ENCODE measurements around the gene RRP15. TPM values are rescaled to one million over a fixed set of nuclear protein-coding genes. Genes with fewer than 3 reads are reported as not detected.

Gene RRP15, protein sequence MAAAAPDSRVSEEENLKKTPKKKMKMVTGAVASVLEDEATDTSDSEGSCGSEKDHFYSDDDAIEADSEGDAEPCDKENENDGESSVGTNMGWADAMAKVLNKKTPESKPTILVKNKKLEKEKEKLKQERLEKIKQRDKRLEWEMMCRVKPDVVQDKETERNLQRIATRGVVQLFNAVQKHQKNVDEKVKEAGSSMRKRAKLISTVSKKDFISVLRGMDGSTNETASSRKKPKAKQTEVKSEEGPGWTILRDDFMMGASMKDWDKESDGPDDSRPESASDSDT
- total RNA-seq (10 to 100 TPM; 20.4 to 20.8 TPM), polyA plus RNA-seq (10 to 100 TPM; 16.0 to 19.2 (median 17.6) TPM), total RNA-seq (30.0 to 129 (median 41.0) reads per million in 6 experiments)

DNA sequence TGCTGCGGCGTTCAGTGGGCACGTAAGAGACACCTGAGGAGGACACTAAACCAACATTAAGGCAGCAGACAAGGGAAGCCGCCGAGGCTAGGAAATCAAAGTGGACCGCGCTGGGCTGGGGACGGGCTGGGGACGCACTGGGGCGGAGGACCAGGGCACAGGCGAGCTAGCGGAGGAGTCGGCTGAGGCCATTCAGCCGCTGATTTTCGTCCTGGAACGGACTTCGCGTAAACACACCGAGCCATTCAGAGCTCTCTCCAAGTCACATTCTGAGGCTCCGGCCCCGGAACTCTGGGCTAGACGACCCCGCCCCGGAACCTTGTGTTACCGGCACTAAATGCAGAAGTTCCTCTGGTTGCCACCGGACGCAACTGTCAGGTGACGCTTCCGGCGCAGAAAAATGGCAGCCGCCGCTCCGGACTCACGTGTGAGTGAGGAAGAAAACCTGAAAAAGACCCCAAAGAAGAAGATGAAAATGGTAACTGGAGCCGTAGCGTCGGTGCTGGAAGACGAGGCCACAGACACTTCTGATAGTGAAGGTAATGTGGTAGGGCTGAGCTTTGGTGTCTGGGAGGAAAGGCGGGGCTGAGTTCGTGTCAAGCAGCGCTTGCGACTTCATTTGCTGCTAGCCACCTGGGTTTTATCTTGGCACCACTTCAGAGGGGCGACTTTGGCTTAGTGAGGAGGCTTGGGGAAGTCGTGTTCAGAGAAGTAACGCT is at the start of gene RRP15:
RRP15 (plus strand) TSS at position 377 of the 719 bp plus-strand sequence; CDS start at position 401, 24 bp downstream.
- H3K4me1 Mint-ChIP-seq: peaks cover 14 to 51% (median 43%) of the 10 kb centered on the region in 4 donors
- H3K9me3 Mint-ChIP-seq: peaks cover 0 to 11% (median 2%) of the 10 kb centered on the region in 9 donors
- H3K27ac Mint-ChIP-seq: peak within 1 kb of the TSS; percentile 93 to 99 (median 98)
- ATAC-seq: peak; percentile 86 to 95
- peaks cover 5 to 17% (median 9%) of the 10 kb centered on the region in 5 donors for H3K27me3 Mint-ChIP-seq
- peak; percentile 69 to 91 (median 82) for DNase-seq
- H3K4me3 Mint-ChIP-seq: peak within 1 kb of the TSS; percentile 93 to 100 (median 99)
- POLR2A ChIA-PET: interaction anchor here (0.6 to 1.5 kb wide), 7 partner anchors 9 to 888 kb away, joined by 3 to 4 read pairs (median 3); partner anchors contain the start of genes GPATCH2 and LYPLAL1
- peaks cover 3 to 14% (median 13%) of the 10 kb centered on the region in 3 donors for H3K36me3 Mint-ChIP-seq

DNA sequence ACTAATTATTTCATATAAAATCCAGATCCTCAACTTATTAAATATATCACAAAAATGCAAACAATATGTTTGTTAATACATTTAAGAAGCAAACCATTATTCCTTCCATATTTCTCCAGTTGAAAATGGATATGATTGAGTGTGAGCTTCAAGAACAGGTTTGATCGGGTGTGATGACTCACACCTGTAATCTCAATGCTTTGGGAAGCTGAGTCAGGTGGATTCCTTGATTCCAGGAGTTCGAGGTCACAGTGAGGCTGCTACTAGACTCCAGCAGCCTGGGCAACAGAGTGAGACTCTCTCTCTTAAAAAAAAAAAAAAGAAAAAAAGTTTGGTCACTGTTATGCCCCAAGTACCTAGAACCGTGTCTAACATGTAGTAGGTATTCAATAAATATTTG is 42.9 kb upstream of the RRP15 start:
- DNase-seq (no peak), ATAC-seq (no peak)
- Mint-ChIP-seq H3K4me1 (no peaks in the 10 kb centered on the region), H3K27me3 (peaks cover 0 to 18% (median 10%) of the 10 kb centered on the region in 5 donors), H3K4me3 (no peak overlapping the region), H3K9me3 (peaks cover 0 to 5% (median 0%) of the 10 kb centered on the region in 9 donors), H3K27ac (no peak overlapping the region), H3K36me3 (no peaks in the 10 kb centered on the region)
- POLR2A ChIA-PET: no interaction called here

DNA sequence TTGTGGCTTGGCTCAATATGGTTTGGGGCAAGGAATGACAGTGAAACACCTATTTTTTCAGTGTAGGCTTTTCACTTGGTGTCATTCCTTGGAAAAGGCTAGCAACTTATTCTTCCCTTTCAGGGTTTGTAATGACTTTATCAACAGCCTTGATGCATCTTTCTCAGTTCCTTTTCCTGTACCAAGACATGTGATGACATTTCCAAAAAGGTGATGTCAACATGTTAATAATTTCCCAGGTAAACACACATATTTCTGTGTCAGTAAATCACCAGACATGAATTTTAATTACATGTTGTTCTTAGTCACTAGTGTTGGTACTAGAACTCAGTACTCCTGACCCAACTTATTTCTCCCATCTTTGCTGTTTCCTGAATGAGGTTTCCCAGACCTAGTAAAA is 37.8 kb upstream of the RRP15 start:
- H3K4me1 Mint-ChIP-seq: no peaks in the 10 kb centered on the region
- peaks cover 12 to 43% (median 20%) of the 10 kb centered on the region in 5 donors for H3K27me3 Mint-ChIP-seq
- DNase-seq (no peak), ATAC-seq (no peak)
- no peaks in the 10 kb centered on the region for H3K36me3 Mint-ChIP-seq
- no peaks in the 10 kb centered on the region for H3K9me3 Mint-ChIP-seq
- POLR2A ChIA-PET: no interaction called here
- no peak overlapping the region for H3K27ac Mint-ChIP-seq
- H3K4me3 Mint-ChIP-seq: no peak overlapping the region

DNA sequence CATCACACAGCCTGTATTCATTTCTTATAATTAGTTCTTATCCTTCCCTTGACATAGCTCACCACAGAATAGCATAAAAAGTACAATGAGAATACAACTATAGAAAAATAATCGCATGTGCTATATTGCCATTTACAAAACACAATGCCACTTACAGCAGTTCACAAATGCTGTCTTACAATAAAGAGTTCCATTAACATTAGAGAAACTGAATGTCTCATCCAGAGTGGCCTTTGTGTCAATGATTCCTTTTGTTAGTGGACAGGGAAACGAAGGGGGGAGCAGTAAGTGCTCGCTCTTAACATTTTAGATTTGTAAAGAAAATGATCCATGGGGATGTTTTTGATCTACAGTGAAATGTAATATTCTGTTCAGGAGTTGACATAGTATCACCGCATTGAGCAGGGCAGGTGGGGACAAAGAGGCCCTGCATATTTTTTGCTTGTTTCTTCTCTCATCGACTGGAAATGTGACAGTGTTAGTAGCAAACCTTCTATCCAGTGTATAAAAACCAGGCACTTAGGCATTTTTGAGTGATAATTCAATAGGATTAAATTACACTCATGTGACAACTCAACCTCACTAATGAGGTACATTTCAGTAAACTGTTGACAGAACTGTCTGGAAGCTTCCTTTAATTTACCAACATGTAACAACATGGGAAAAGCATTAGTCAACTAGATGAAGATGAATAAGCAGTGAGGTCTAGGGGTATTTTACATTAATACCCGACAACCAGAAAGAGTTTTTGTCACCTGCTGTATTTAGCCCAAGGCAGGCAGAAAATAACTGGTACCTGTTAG is 35.6 kb upstream of the RRP15 start:
- Mint-ChIP-seq H3K27me3 (peaks cover 15 to 53% (median 21%) of the 10 kb centered on the region in 5 donors), H3K9me3 (no peaks in the 10 kb centered on the region), H3K36me3 (no peaks in the 10 kb centered on the region), H3K27ac (no peak overlapping the region), H3K4me1 (no peaks in the 10 kb centered on the region), H3K4me3 (no peak overlapping the region)
- POLR2A ChIA-PET: no interaction called here
- DNase-seq (no peak), ATAC-seq (no peak)

DNA sequence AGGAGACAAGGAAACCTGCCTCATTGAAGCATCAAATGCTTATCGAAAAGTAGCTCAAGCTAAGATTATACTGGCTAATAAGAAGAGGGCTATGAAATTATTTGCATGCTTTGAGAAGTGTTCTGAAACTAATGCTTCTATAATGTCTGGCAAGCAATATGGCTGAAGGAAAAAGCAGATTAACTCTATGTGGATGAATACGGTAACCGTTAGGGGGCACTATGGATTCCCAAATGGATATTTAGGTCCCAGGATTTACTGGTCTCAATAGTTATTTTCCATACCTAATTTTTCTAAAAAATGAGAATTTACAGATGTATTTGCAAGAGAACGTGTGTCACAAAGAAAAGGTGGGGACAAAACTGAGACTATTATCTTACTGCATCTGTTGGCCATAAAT is 34.6 kb upstream of the RRP15 start:
- POLR2A ChIA-PET: no interaction called here
- ATAC-seq: no peak
- no peaks in the 10 kb centered on the region for H3K4me1 Mint-ChIP-seq
- no peak for DNase-seq
- H3K27me3 Mint-ChIP-seq: peaks cover 15 to 53% (median 19%) of the 10 kb centered on the region in 5 donors
- no peaks in the 10 kb centered on the region for H3K36me3 Mint-ChIP-seq
- no peaks in the 10 kb centered on the region for H3K9me3 Mint-ChIP-seq
- no peak overlapping the region for H3K4me3 Mint-ChIP-seq
- no peak overlapping the region for H3K27ac Mint-ChIP-seq

DNA sequence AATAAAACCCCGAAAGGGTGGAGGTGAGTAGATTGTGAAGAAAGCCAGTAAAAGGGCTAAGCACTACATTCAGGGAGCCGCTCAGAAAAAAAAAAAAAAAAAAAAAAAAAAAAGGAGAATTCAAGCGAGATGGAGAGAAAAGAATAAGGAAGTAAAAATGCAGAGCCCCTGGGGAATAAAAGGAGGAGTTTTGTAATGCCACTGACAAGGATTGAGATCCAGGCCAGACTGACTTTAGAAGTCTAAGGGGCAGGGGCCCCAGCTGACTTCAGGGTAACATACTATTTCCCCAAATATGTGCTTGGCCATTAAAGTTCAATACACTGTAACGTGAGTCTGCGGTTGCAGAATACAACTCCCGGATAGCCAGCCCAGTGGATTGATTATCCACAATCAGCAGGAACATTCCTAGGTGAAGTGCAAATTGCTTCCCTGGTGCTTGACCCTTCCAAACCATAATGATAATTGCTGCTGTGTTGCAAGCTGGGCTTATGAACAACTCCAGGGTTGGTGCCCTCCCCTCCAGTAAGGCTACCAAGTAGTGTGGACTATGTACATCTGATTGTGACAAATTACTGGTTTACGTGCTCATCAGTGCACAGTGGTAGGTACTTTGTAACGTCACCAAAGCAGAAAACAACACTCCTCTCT is 30.7 kb upstream of the RRP15 start:
- Mint-ChIP-seq H3K27me3 (peaks cover 7 to 43% (median 15%) of the 10 kb centered on the region in 5 donors), H3K27ac (no peak overlapping the region), H3K4me3 (no peak overlapping the region), H3K4me1 (no peaks in the 10 kb centered on the region), H3K9me3 (peaks cover 0 to 8% (median 4%) of the 10 kb centered on the region in 9 donors), H3K36me3 (peaks cover 0 to 2% (median 0%) of the 10 kb centered on the region in 3 donors)
- DNase-seq (no peak), ATAC-seq (no peak)
- POLR2A ChIA-PET: no interaction called here

DNA sequence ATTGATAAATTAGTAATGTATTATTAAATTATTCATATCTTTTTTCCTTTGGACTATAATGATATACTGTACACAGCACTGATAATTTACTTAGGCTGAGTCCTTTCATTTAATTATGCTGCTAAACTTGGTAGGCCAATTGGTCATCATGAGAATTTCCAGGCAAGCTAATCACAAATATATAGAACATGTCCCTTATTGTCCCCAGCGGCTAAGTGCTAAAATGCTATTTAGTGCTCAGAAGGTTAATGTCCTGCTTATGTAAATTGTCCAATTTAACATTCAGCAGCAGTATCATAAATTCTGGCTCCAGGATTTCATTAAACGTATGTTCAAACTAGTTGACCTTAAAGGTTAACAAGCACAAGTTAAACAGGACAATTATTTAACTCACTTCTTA is 30.0 kb upstream of the RRP15 start:
- no peak overlapping the region for H3K27ac Mint-ChIP-seq
- POLR2A ChIA-PET: no interaction called here

DNA sequence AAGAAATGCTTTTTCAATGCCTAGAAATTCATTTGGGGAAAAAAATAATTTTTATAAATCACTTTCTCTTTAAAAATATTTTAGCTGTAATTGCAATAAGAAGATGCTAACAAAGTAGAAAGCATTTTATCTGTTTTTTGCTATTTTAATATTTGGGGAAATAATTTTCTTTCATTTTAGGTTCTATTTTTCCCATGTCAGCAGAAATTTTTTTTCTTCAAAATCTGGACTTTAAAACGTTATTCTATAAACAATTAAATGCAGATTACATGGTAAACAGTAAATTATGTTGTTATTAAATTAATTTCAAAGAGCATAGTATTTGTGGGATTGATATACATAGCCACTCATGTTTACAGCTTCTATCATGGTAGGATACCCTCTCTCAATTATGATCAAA is 27.7 kb upstream of the RRP15 start:
- POLR2A ChIA-PET: no interaction called here
- ATAC-seq: no peak
- Mint-ChIP-seq H3K4me1 (no peaks in the 10 kb centered on the region), H3K27me3 (peaks cover 4 to 34% (median 12%) of the 10 kb centered on the region in 5 donors), H3K4me3 (no peak overlapping the region), H3K36me3 (peaks cover 0 to 7% (median 0%) of the 10 kb centered on the region in 3 donors), H3K9me3 (peaks cover 0 to 21% (median 4%) of the 10 kb centered on the region in 9 donors), H3K27ac (no peak overlapping the region)
- DNase-seq: no peak

More for the DNA sequence above, 30.0 kb upstream of the RRP15 start:
- H3K36me3 Mint-ChIP-seq: peaks cover 0 to 7% (median 0%) of the 10 kb centered on the region in 3 donors
- ATAC-seq: no peak
- no peak overlapping the region for H3K4me3 Mint-ChIP-seq
- no peaks in the 10 kb centered on the region for H3K4me1 Mint-ChIP-seq
- H3K27me3 Mint-ChIP-seq: peaks cover 7 to 43% (median 17%) of the 10 kb centered on the region in 5 donors
- DNase-seq: no peak
- peaks cover 0 to 15% (median 4%) of the 10 kb centered on the region in 9 donors for H3K9me3 Mint-ChIP-seq

DNA sequence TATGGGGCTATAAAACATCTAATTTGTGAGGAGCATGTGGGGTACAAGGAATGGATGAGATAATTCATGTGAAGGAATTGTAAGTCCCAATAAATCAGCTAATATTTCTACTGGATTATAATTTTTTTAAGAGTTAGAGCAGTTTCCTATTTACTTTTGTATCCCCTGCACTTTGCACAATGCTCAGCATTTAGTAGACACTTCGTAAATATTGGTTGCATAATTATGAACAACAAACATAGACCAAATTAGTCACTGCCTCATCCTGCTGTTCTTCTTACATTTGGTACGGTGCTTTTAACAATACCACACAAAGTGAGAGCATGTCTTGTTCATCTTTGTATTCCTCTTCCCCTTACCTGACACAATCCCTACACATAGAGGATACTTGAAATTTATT is 27.1 kb upstream of the RRP15 start:
- Mint-ChIP-seq H3K27me3 (peaks cover 5 to 34% (median 16%) of the 10 kb centered on the region in 5 donors), H3K9me3 (peaks cover 0 to 21% (median 4%) of the 10 kb centered on the region in 9 donors), H3K4me3 (no peak overlapping the region), H3K4me1 (no peaks in the 10 kb centered on the region), H3K27ac (no peak overlapping the region), H3K36me3 (peaks cover 0 to 7% (median 0%) of the 10 kb centered on the region in 3 donors)
- POLR2A ChIA-PET: no interaction called here
- ATAC-seq: no peak
- DNase-seq: no peak

DNA sequence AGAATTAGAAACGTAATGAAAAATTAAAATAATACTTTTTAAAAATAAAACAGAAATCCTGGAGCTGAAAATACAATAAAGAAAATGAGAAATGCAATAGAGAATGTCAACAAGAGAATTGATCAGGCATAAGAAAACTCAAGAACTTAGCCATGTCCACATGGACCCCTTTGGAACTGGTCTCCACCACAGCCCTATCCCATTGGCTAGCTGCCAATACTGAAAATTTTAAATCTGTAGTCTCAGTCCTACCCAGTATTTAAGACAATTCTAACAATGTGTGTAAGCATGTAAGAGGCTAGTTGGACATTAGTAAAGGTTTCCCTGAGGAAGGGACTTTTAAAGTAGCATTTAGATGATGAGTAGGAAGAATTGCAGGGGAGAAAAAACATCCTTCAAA is 25.8 kb upstream of the RRP15 start:
- no peak for DNase-seq
- Mint-ChIP-seq H3K27me3 (peaks cover 5 to 26% (median 11%) of the 10 kb centered on the region in 5 donors), H3K4me1 (no peaks in the 10 kb centered on the region), H3K4me3 (no peak overlapping the region), H3K27ac (no peak overlapping the region), H3K36me3 (peaks cover 0 to 7% (median 0%) of the 10 kb centered on the region in 3 donors), H3K9me3 (peaks cover 0 to 21% (median 4%) of the 10 kb centered on the region in 9 donors)
- ATAC-seq: no peak
- POLR2A ChIA-PET: no interaction called here

DNA sequence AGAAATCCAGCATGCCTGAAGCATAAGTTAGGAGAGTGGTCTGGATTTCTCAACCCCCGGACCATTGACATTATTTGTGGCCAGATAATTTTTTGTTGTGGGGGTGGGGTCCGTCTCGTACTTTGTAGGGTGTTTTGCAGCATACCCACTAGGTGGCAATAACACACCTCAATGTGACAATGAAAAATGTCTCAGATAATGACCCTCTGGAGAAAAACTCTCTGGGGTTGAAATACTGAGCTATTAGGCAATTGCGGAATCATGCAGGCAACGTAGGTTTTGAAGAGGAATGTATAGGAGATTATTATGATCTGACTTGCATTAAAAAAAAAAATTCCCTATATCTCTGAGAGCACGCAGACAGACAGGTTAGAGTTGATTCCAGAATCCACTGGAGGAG is 25.3 kb upstream of the RRP15 start:
- DNase-seq (no peak), ATAC-seq (no peak)
- POLR2A ChIA-PET: no interaction called here
- Mint-ChIP-seq H3K36me3 (peaks cover 0 to 7% (median 0%) of the 10 kb centered on the region in 3 donors), H3K27me3 (peaks cover 5 to 24% (median 11%) of the 10 kb centered on the region in 5 donors), H3K9me3 (peaks cover 0 to 21% (median 4%) of the 10 kb centered on the region in 9 donors), H3K4me1 (no peaks in the 10 kb centered on the region), H3K4me3 (no peak overlapping the region), H3K27ac (no peak overlapping the region)

DNA sequence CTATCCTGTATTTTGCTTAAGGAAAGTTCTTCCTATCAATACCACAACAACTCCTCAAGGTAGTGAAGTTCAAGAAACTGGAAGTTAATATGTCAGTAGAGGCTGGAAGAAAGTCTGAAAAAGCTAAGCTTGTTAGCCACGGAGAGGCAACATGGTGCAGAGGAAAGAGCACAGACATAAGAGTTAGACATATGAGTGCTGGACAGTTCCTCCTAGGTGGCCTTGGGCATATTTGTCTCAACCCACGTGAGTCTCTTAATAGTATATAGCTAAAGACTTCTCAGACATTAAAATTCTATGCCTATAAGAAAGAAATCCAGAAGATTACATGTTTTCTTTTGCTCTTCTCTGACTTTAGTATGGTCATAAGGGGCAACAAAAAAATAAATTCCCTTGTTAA is 22.8 kb upstream of the RRP15 start:
- POLR2A ChIA-PET: no interaction called here
- no peak overlapping the region for H3K27ac Mint-ChIP-seq
- H3K9me3 Mint-ChIP-seq: peaks cover 0 to 21% (median 4%) of the 10 kb centered on the region in 9 donors
- no peak for DNase-seq
- peaks cover 0 to 7% (median 0%) of the 10 kb centered on the region in 3 donors for H3K36me3 Mint-ChIP-seq
- peaks cover 5 to 35% (median 22%) of the 10 kb centered on the region in 5 donors for H3K27me3 Mint-ChIP-seq
- H3K4me1 Mint-ChIP-seq: no peaks in the 10 kb centered on the region
- H3K4me3 Mint-ChIP-seq: no peak overlapping the region
- ATAC-seq: no peak
